Measurements from ENCODE around the gene GSC2.

Gene GSC2

DNA sequence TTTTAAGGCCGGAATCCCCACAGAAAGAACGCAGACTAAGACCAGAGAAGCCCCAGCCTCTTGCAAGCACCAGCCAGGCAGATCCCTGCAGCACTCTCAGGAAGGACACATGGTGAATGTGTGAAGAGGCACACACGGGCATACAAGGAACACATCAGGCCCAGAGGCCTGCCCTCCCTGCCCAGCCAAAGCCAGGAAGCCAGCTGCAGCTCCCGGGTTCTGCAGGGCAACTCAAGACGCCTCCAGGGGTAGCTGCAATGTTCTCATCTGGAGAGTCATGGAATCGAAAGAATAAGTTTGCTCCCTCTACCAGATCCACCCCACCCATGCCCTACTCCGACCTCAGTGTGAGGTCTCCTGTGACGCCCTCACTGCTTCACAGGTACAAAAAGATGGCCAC, 30.1 kb downstream of the GSC2 start:
- no peak for DNase-seq (ENCODE audit: low spot score)

DNA sequence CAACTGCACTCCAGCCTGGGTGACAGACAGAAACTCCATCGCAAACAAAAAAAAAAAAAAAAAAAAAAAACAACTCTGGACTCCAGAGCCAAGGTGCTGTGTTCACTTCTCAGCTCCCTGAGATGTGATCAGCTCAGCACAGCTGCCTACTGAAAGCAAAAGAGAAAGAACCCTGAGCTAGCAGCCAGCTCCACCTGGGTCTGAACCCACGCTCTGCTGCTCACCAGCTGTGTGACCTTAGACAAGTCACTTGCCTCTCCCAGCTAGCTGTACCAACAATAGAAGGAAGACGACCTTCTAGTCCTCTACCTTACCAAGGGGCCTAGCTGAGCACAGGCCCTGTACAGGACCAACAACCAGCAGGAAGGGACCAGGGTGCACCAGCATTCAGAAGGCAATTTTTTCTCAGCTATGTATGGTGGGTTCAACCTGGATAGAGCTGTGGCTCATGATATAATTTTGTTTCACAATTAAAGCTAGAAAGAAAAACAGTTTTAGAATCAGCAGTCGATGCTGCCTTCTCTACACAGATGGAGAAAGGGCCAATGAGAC, 31.7 kb downstream of the GSC2 start:
- DNase-seq (ENCODE audit: low spot score): peak; percentile 22

GRCh38 chr22:19117111-19117512, 33.0 kb downstream of the GSC2 start:
- no peak for DNase-seq (ENCODE audit: low spot score)

DNA sequence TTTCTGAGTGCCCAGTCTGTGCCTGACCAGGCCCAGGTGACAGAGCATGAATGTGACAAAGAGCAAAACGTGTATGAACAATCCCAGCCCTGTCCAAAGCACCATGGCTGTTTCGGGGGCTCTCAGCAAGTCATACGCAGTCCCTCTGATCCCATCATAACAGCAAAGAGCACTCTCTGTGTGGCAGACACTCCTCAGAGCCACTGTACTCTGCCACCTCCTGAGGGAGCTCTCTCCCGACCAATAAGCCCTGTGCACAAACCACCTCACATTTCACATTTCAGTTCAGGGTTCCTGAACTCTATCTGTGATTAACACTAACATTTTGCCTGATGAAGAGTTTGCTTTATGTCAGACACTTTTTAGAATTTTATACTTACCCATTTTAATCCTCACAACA, 34.5 kb downstream of the GSC2 start:
- peak; percentile 28 for DNase-seq (ENCODE audit: low spot score)

DNA sequence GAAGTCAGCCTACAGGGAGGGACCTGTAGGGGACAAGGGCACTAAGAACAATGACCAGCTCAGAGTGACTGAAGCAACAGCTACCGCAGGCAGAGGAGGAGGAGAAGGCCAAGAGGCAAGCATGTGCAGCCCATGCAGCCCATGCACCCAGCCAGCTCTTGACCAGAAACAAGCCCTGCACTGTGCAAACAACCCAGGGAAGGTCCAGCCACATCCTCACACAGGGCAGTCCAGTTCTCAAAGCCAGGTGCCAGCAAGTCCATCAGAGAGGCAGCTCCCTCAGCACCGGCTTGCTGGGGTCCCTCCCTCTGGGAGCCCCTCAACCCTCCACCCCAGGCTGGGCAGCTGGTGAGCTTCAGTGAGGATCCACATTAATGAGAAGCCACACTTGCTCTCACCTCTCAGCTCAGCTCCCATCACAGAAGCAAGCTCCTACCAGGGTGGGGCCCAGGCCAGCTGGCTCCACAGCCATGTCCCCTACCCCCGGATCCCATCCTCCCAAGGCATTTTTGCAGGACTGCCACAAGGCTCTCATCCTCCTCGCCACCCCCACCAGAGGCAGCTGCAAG, 35.0 kb downstream of the GSC2 start:
- DNase-seq (ENCODE audit: low spot score): no peak

- DNase-seq (ENCODE audit: low spot score): no peak
These were observed 36.7 kb downstream of the GSC2 start for GRCh38 chr22:19113429-19113828.

GRCh38 chr22:19111584-19111983, 38.5 kb downstream of the GSC2 start:
- no peak for DNase-seq (ENCODE audit: low spot score)

DNA sequence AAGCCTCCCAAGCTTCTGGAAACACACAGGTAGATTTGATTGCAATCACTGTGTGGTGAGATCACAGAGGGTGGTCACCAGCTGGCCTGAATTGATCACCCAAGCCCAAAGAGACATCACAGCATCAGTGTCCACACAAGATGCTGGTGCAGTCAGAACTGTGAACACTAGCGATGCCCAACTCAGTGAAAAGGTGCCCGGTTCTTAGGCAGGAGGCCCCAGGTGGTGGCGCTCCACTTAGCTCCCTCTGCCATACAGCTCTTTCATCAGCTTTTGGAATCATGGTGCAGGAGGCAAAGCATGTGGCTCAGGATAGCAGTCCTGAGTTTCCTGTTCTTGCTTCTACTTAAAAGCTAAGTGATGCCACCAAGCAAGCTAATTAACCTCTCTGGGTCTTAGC, 39.0 kb downstream of the GSC2 start:
- no peak for DNase-seq (ENCODE audit: low spot score)

DNA sequence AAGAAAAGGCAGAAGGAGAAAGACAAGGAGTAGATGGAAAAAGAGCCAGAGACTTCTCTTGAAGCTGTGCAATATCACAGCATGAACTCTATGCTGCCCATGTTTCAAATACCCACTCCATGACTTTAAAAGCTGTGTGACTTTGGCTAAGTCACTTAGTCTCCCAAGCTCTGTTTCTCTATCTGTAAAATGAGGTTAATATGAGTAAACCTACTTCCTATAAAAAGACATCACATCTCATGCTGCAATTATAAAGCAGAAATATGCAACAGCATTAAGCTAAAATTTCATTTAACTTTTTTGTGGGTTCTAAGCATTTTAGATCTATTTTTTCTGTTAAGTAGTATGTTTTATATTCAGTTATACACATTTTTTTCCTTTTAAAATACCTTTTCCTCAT, 39.4 kb downstream of the GSC2 start:
- DNase-seq (ENCODE audit: low spot score): no peak

GRCh38 chr22:19110064-19110458, 40.0 kb downstream of the GSC2 start:
- DNase-seq (ENCODE audit: low spot score): no peak

DNA sequence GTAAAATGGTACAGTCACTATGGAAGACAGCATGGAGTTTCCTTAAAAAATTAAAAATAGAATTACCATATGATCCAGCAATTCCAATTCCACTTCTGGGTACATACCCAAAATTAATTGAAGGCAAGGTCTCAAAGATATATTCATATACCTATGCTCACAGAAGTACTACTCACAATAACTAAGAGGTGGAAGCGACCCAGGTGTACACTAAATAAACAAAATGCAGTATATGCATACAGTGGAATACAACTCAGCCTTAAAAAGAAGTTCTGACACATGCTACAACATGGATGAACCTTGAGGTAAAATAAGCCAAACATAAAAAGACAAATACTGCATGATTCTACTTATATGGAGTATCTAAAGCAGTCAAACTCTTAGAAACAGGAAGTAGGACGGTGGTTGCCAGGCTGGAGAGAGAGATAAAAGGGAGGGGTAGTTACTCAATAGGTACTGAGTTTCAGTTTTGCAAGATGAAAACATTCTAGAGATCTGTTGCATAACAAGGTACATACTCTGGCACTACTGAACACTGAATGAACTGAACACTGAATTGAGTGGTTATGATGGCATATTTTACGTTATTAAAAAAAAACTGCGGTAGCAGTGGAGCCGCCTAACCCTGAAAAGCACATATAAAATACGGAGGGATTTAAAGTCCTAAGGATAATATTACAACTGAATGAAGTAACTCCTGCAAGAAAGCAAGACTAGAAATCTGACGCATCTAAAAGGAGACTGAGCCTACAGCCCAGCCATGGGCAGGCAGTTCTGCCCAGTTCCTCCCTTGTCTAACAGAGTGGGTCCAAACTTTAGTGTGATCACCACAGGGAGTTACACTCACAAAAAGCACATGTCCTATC, 40.7 kb downstream of the GSC2 start:
- DNase-seq (ENCODE audit: low spot score): peak; percentile 77

DNA sequence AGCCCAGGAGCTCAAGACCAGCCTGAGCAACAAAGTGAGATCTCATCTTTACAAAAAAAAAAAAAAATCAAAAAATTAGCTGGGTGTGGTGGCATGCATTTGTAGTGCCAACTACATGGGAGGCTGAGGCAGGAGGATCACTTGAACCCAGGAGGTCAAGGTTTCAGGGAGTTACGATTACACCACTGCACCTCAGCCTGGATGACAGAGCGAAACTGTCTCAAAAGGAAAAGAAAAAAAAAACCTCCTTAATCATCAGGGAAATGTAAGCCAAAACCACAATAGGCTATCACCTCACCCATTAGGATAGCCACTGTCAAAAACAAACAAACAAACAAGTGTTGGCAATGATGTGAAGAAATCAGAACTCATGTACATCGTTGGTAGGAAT, 41.3 kb downstream of the GSC2 start:
- no peak for DNase-seq (ENCODE audit: low spot score)

GRCh38 chr22:19107730-19108074, 42.4 kb downstream of the GSC2 start:
- DNase-seq (ENCODE audit: low spot score): no peak

DNA sequence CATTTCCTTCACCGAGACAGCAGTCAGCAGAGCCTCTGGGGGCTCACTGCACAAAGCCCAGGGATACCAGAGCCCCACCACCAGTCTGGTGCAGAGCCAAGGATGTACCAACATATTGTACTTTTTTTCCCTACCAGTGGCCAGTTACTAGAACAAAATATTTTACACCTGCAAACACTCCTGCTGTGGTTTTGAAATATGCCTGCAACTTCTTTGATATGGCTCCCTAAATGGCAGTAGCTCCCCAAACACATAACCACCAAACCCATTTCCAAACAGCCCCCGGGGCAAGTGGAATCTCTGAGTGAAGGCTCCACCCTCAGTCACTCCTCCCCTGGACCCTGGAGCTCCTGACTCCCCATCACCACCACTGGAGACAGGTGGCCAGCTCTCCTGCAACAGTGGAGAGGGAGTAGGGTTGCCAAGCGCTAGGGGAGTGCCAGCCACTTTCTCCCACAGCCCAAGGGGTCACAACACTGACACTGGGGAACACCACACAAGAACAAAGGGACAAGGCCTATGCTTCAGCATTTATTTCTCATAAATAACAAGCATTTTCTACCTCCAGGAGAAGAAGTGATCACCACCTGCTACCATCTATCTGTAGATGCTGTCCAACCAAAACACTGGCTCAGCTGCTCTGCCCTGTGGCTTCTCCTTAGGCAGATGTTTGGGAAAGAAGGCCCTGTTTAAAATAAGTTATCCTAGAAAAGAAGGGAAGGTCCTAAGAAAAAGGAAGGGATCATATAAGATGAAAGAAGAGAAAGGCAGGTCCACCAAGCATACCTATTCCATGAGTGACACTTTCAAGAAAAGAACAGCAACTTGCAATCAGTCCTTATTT, 43.0 kb downstream of the GSC2 start:
- no peak for DNase-seq (ENCODE audit: low spot score)

GRCh38 chr22:19105867-19106802, 44.0 kb downstream of the GSC2 start:
- DNase-seq (ENCODE audit: low spot score): peak; percentile 57

GRCh38 chr22:19105456-19105855, 44.6 kb downstream of the GSC2 start:
- DNase-seq (ENCODE audit: low spot score): no peak

DNA sequence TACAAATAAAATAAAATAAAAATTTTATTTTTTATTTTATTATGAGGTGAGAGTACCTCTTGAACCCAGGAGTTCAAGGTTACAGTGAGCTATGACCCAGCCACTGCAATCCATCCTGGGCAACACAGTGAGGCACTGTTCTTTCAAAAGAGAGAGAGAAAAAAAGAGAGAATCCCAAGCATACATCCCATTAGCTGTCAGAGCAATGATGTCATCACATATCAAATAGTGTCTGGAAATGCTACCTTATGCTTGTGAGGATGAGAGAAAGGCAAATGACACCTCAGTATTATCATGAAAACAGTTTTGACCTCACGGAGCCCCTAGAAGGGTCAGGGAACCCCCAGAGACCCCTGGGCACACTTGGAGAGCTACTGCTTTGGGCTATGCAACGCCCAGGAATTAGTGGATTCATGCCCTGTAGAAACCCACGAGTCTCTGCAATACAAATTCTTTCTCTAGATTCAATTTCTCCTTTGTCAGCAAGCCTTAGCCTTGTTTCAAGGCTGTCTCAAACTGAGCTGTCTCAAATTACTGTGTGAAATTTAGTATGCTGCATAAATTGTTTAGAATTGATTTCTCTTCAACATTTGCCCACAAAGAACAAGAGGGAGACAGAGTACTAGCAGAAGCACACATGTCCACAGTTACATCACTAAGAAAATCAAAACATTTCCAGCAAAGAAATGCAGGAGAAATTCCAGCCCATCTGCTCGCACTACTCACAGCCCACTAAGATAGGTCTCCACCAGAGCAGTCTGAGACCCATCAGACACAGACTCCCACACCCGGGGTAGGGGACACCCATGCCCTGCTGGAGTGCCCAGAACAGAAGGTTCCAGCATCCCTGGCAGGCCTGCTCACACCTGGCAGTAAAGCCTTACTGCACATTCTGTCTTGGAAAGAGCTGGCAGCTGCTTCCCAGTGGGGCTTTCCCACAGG, 45.9 kb downstream of the GSC2 start:
- DNase-seq (ENCODE audit: low spot score): no peak

DNA sequence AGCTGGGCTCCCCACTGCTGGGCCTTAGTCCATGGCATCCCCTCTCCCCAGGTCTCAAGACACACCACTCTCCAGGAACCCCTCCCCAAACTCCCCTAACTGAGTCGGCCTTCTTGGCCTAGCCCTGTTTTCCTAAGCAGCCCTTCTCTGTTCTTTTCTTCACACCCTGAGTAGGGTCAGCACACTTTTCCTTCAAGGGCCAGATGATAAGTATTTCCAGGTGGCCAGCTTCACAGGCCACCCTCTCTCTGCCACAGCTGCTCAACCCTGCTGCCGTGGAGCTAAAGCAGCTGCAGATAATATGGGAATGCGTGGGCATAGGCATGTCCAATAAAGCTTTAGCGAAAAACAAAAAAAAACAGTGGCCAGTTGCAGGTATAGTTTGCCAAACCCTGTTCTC, 51.9 kb downstream of the GSC2 start:
- DNase-seq (ENCODE audit: low spot score): no peak

DNA sequence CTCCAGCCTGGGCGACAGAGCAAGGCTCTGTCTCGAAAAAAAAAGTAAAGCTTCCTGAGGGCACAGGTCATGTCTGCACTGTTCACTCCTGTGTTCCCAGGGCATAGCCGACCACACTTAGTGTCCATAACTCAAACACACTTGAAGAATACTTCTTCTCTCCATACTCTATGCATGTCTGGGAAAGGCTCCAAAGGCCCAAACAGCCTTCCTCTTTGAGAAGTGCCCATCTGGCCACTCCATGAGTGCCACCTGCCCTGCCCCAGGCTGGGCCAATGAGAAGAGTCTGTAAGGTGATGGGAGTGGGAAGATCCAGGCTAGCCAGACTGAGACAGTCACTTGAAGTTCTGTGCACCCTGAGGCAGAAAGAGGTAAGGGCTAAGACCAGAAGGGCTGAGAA, 52.6 kb downstream of the GSC2 start:
- no peak for DNase-seq (ENCODE audit: low spot score)
